Esophagus (tissue), 2 donors: ENCODE results near the gene CYLD. TPM values are rescaled to one million over a fixed set of nuclear protein-coding genes. Genes with fewer than 3 reads are reported as not detected.
A peak's percentile ranks its signal among the peaks of the same experiment; 100 is the strongest.

ENCODE experiments used
- H3K27ac ChIP-seq, 2 donors: one replicate each; pipeline ENCODE4 v1.5.1; 2013; ENCODE audit warnings: low read depth in 2 of 2, mild to moderate bottlenecking in 2 of 2, inconsistent platforms in 1 of 2, low read length in 1 of 2, moderate library complexity in 1 of 2
- H3K27me3 ChIP-seq, 2 donors: one replicate each; pipeline ENCODE4 v1.6.1; 2013; ENCODE audit warnings: low read length in 2 of 2, control low read depth in 1 of 2, mild to moderate bottlenecking in 1 of 2; ENCODE audit not compliant: insufficient read depth in 2 of 2, control insufficient read depth in 1 of 2
- H3K36me3 ChIP-seq, 2 donors: one replicate each; pipeline ENCODE4 v1.6.1; 2013; ENCODE audit warnings: low read length in 1 of 2; ENCODE audit not compliant: control insufficient read depth in 2 of 2, insufficient read depth in 2 of 2
- H3K4me1 ChIP-seq, 2 donors: one replicate each; pipeline ENCODE4 v1.6.1; 2013; ENCODE audit warnings: low read length in 1 of 2; ENCODE audit not compliant: control insufficient read depth in 2 of 2, insufficient read depth in 2 of 2
- H3K4me3 ChIP-seq, 2 donors: one replicate each; pipeline ENCODE4 v1.5.1; 2013; ENCODE audit warnings: low read length in 2 of 2, mild to moderate bottlenecking in 2 of 2, low read depth in 1 of 2, moderate library complexity in 1 of 2
- H3K9me3 ChIP-seq, 2 donors: one replicate each; pipeline ENCODE4 v1.6.1; 2013; ENCODE audit warnings: mild to moderate bottlenecking in 2 of 2, low read depth in 1 of 2, low read length in 1 of 2, moderate library complexity in 1 of 2; ENCODE audit not compliant: control insufficient read depth in 2 of 2, insufficient read depth in 1 of 2
- WGBS, 2 donors: extraction: QIAGEN DNeasy Blood & Tissue Kit; methylation state at CpG; one replicate each; pipeline ENCODE4 v1.1.7; 2013; 5-methylcytosine and 5-hydroxymethylcytosine counted together
- polyA plus RNA-seq, 2 donors: library from polyadenylated mRNA; stranded (reverse); fragments of 200-250 nt; gene quantifications; one replicate each; pipeline ENCODE4 v1.2.3, GENCODE V29; 2013
- donor health status: healthy with polysubstance abuse.
- donor health status: Bipolar disorder and iron deficiency.

The CYLD gene
- polyA plus RNA-seq, 2 donors, result 11.6 to 12.1 TPM

GRCh38 chr16:50719401-50720337 lies 22.2 kb upstream of the CYLD start:
- Histone ChIP-seq H3K9me3 (no peaks in the 10 kb centered on the region), H3K36me3 (peaks cover 0 to 1% of the 10 kb centered on the region in 2 donors), H3K27ac (peak overlapping the region; percentile 94 to 95), H3K4me1 (peaks cover 0 to 15% of the 10 kb centered on the region in 2 donors), H3K27me3 (no peaks in the 10 kb centered on the region), H3K4me3 (peak overlapping the region in 1 of 2 donors; percentile 4)
- WGBS, 2 donors, result 48 to 53% methylated on average over 20 of the region's 20 CpGs

- Histone ChIP-seq H3K4me3 (no peak overlapping the region), H3K36me3 (peaks cover 0 to 5% of the 10 kb centered on the region in 2 donors), H3K27me3 (no peaks in the 10 kb centered on the region), H3K9me3 (no peaks in the 10 kb centered on the region), H3K4me1 (peaks cover 0 to 12% of the 10 kb centered on the region in 2 donors), H3K27ac (peak overlapping the region in 1 of 2 donors; percentile 41)
- WGBS, 2 donors, result 82 to 89% methylated on average over 6 of the region's 6 CpGs
Measured at GRCh38 chr16:50721549-50722404, 20.1 kb upstream of the CYLD start.

GRCh38 chr16:50722405-50722737 lies 19.5 kb upstream of the CYLD start:
- peaks cover 0 to 5% of the 10 kb centered on the region in 2 donors for H3K36me3 ChIP-seq
- whole genome bisulfite sequencing, 2 donors, result 91 to 94% methylated on average over 1 of the region's 1 CpG
- H3K27ac ChIP-seq, result peak overlapping the region in 1 of 2 donors; percentile 41
- H3K4me1 ChIP-seq, result peaks cover 0 to 10% of the 10 kb centered on the region in 2 donors
- no peaks in the 10 kb centered on the region for H3K27me3 ChIP-seq
- no peaks in the 10 kb centered on the region for H3K9me3 ChIP-seq
- no peak overlapping the region for H3K4me3 ChIP-seq

GRCh38 chr16:50722960-50723359 lies 18.9 kb upstream of the CYLD start:
- H3K27me3 ChIP-seq, result no peaks in the 10 kb centered on the region
- H3K9me3 ChIP-seq, result no peaks in the 10 kb centered on the region
- peaks cover 0 to 5% of the 10 kb centered on the region in 2 donors for H3K36me3 ChIP-seq
- no peak overlapping the region for H3K4me3 ChIP-seq
- H3K27ac ChIP-seq, result no peak overlapping the region
- WGBS, 2 donors, result 85 to 92% methylated on average over 2 of the region's 2 CpGs
- H3K4me1 ChIP-seq, result peaks cover 0 to 10% of the 10 kb centered on the region in 2 donors

- Histone ChIP-seq H3K36me3 (peaks cover 0 to 8% of the 10 kb centered on the region in 2 donors), H3K4me3 (no peak overlapping the region)
Measured at GRCh38 chr16:50724306-50724705, 17.6 kb upstream of the CYLD start.

GRCh38 chr16:50731130-50731988 lies 10.5 kb upstream of the CYLD start:
- WGBS, 2 donors, result 72 to 76% methylated on average over 6 of the region's 6 CpGs
- no peaks in the 10 kb centered on the region for H3K27me3 ChIP-seq
- H3K27ac ChIP-seq, result no peak overlapping the region
- peaks cover 0 to 5% of the 10 kb centered on the region in 2 donors for H3K36me3 ChIP-seq
- H3K4me3 ChIP-seq, result no peak overlapping the region
- no peaks in the 10 kb centered on the region for H3K4me1 ChIP-seq
- H3K9me3 ChIP-seq, result no peaks in the 10 kb centered on the region

More at GRCh38 chr16:50724306-50724705, 17.6 kb upstream of the CYLD start:
- H3K27ac ChIP-seq, result no peak overlapping the region
- H3K27me3 ChIP-seq, result no peaks in the 10 kb centered on the region
- peaks cover 0 to 8% of the 10 kb centered on the region in 2 donors for H3K4me1 ChIP-seq
- no peaks in the 10 kb centered on the region for H3K9me3 ChIP-seq

- Histone ChIP-seq H3K36me3 (peaks cover 0 to 5% of the 10 kb centered on the region in 2 donors), H3K27ac (peak overlapping the region in 1 of 2 donors; percentile 26), H3K9me3 (no peaks in the 10 kb centered on the region), H3K27me3 (no peaks in the 10 kb centered on the region), H3K4me3 (no peak overlapping the region), H3K4me1 (no peaks in the 10 kb centered on the region)
- WGBS, 2 donors, result 76 to 78% methylated on average over 10 of the region's 10 CpGs
Measured at GRCh38 chr16:50731989-50732832, 9.7 kb upstream of the CYLD start.

- peaks cover 0 to 5% of the 10 kb centered on the region in 2 donors for H3K36me3 ChIP-seq
- no peaks in the 10 kb centered on the region for H3K27me3 ChIP-seq
- 90 to 91% methylated on average over 7 of the region's 7 CpGs for WGBS, 2 donors
- H3K4me3 ChIP-seq, result no peak overlapping the region
- no peak overlapping the region for H3K27ac ChIP-seq
- H3K9me3 ChIP-seq, result no peaks in the 10 kb centered on the region
- H3K4me1 ChIP-seq, result no peaks in the 10 kb centered on the region
Measured at GRCh38 chr16:50733468-50733867, 8.4 kb upstream of the CYLD start.
